ENCODE data around the gene GNL1. TPM values are rescaled to one million over a fixed set of nuclear protein-coding genes. Genes with fewer than 3 reads are reported as not detected.

Gene GNL1
- total and polyA plus RNA-seq, 10 of the 15 experiments (the other 5 are each of a cell fraction or from before 2014, with no cell fraction given): 0.18 to 64.5 (median 45.5) TPM

- RAD21 ChIA-PET (ENCODE audit: unreplicated experiment): interaction anchor here (0.9 to 2.2 kb wide), 8 partner anchors 14 to 118 kb away, joined by 3 to 11 read pairs (median 4); partner anchors contain the start of genes GNL1 and PRR3
Observed at GRCh38 chr6:30571762-30572082, 15.4 kb upstream of the GNL1 start.

More at GRCh38 chr6:30571762-30572082, 15.4 kb upstream of the GNL1 start:
- intact Hi-C loops (cut with micrococcal nuclease; ENCODE audit: unreplicated experiment): loop anchor here (2.0 kb wide), 1 partner anchor 15 kb away; the partner anchor contains the start of genes GNL1 and PRR3
- ChIA-PET POLR2A (interaction anchor here (0.9 to 2.5 kb wide), 8 partner anchors 15 to 107 kb away, joined by 3 to 25 read pairs (median 4); partner anchors contain the start of genes GNL1, MRPS18B and PRR3), CTCF (interaction anchor here (0.7 to 2.6 kb wide), 8 partner anchors 15 to 89 kb away, joined by 3 to 25 read pairs (median 6); partner anchors contain the start of genes GNL1 and PRR3), SMC1A (ENCODE audit: uncharacterized antibody, unreplicated experiment) (interaction anchor here (0.9 to 2.3 kb wide), 5 partner anchors 15 to 44 kb away, joined by 3 to 10 read pairs (median 3); no protein-coding TSS in a partner anchor)
- TF ChIP-seq E2F8 (IDR thresholded peaks at IDR 0.05; ENCODE audit: low read depth, partially characterized antibody) (no peak), SMAD1 (IDR thresholded peaks at IDR 0.05; ENCODE audit: low read depth, partially characterized antibody) (peak; percentile 9), ZBTB40 (IDR thresholded peaks at IDR 0.05; ENCODE audit: borderline replicate concordance) (no peak)
- peak overlapping the region; percentile 94 for H3K4me2 ChIP-seq (ENCODE audit: control insufficient read depth, insufficient read depth)
- no peak for FAIRE-seq
- peak overlapping the region; percentile 89 for H3K4me3 ChIP-seq
- DNase-seq (ENCODE audit: low read depth, low spot score): no peak
- H3K27ac ChIP-seq (ENCODE audit: control insufficient read depth, insufficient read depth): peak overlapping the region; percentile 94
- ATAC-seq: peak; percentile 3; the same call in 1 of the 3 replicates
- peaks cover 15% of the 10 kb centered on the region for H3K4me1 ChIP-seq (ENCODE audit: control insufficient read depth, insufficient read depth, low read length)
- H3K79me2 ChIP-seq (ENCODE audit: control insufficient read depth, insufficient read depth, low read length): peaks cover 48% of the 10 kb centered on the region
- H3K27me3 ChIP-seq (replicated peaks in 1 of 2; ENCODE audit: control insufficient read depth in 2 of 2, insufficient read depth in 2 of 2, low read length in 1 of 2): no peaks in the 10 kb centered on the region
- H3K9me3 ChIP-seq (replicated peaks; ENCODE audit: control insufficient read depth, insufficient read depth, low read length): no peaks in the 10 kb centered on the region
- peaks cover 6% of the 10 kb centered on the region; the same call in 1 of the 2 replicates for H4K20me1 ChIP-seq (ENCODE audit: control insufficient read depth, insufficient read depth)
- WGBS (ENCODE audit: insufficient coverage, insufficient replicate concordance, low lambda C conversion rate, missing lambda C conversion rate): 3% methylated on average over 8 of the region's 8 CpGs
- H3K9ac ChIP-seq (ENCODE audit: control insufficient read depth, insufficient read depth, low read length): peak overlapping the region; percentile 93
- TSS peak; percentile 81 for BruUV-seq (replicated peaks)
- H3K36me3 ChIP-seq (ENCODE audit: control insufficient read depth in 2 of 2, insufficient read depth in 2 of 2, low read length in 1 of 2): peaks cover 3 to 4% of the 10 kb centered on the region in 2 experiments
- in situ Hi-C loops (cut with MboI): no loop called here
- H2AFZ ChIP-seq (ENCODE audit: control insufficient read depth, low read depth, low read length): peak overlapping the region; percentile 100

All from GM12878 (cell line).